Measurements from ENCODE around the gene JUNB.
"Not testable (repeated sequence)": the region's sequence is repeated elsewhere in the genome, so short reads cannot be mapped to it uniquely, and the experiment has no call there.

Gene JUNB

GRCh38 chr19:12789098-12789903 lies 2.0 kb upstream of the JUNB start:
- DNase-seq = peak; percentile 49

GRCh38 chr19:12789904-12790619 lies 1.2 kb upstream of the JUNB start:
- peak; percentile 93 for DNase-seq

GRCh38 chr19:12790628-12791344 lies 500 bp upstream of the JUNB start:
- no peak for DNase-seq

GRCh38 chr19:12792051-12792852 lies 966 bp downstream of the JUNB start:
- DNase-seq = peak; percentile 67

GRCh38 chr19:12792853-12793289 lies 1.6 kb downstream of the JUNB start:
- DNase-seq = no peak

GRCh38 chr19:12793290-12794195 lies 2.3 kb downstream of the JUNB start:
- DNase-seq = peak; percentile 95

GRCh38 chr19:12794196-12794941 lies 3.1 kb downstream of the JUNB start:
- no peak for DNase-seq

- no peak for DNase-seq
These were observed 3.7 kb downstream of the JUNB start for GRCh38 chr19:12794971-12795381.

- DNase-seq = peak; percentile 67
These were observed 5.1 kb downstream of the JUNB start for GRCh38 chr19:12796146-12797071.

GRCh38 chr19:12797141-12797587 lies 5.9 kb downstream of the JUNB start:
- DNase-seq = no peak

- DNase-seq = not testable (repeated sequence)
These were observed 6.3 kb downstream of the JUNB start for GRCh38 chr19:12797607-12798006.

- DNase-seq = no peak
These were observed 8.6 kb downstream of the JUNB start for GRCh38 chr19:12799742-12800465.

GRCh38 chr19:12800466-12800770 lies 9.1 kb downstream of the JUNB start:
- no peak for DNase-seq

GRCh38 chr19:12800923-12801465 lies 9.7 kb downstream of the JUNB start:
- no peak for DNase-seq

- peak; percentile 70 for DNase-seq
These were observed 10.4 kb downstream of the JUNB start, which contains the start of the genes PRDX2 and THSD8 for GRCh38 chr19:12801466-12802266. TSS of gene PRDX2 (minus strand) at chr19:12801800. CDS start at chr19:12801261, 539 bp downstream. TSS of gene THSD8 (plus strand) at chr19:12802069. CDS start at chr19:12802072, 3 bp downstream.

- no peak for DNase-seq
These were observed 11.2 kb downstream of the JUNB start for GRCh38 chr19:12802267-12803106.

GRCh38 chr19:12804051-12804450 lies 12.8 kb downstream of the JUNB start:
- no peak for DNase-seq
